GM12891 (cell line): ENCODE measurements around the gene RHBDL1.
"Not testable (repeated sequence)": the region's sequence is repeated elsewhere in the genome, so short reads cannot be mapped to it uniquely, and the experiment has no call there.

Experiments used
- DNase-seq: peaks from one replicate; pipeline ENCODE4 v3.0.0; 2011; ENCODE audit warnings: low spot score; ENCODE audit not compliant: insufficient read length
- FAIRE-seq: peaks from 2 replicates; lab custom pipeline; 2011; peaks lifted over from hg19 to GRCh38; lab: Jason Lieb, UNC
- PAX5 ChIP-seq: IDR thresholded peaks from 2 replicates; pipeline ENCODE4 v1.6.1; 2011; ENCODE audit warnings: low read length, moderate library complexity, mild to moderate bottlenecking; ENCODE audit not compliant: insufficient read depth, severe bottlenecking
- POLR2A ChIP-seq: IDR thresholded peaks from 2 replicates; pipeline ENCODE4 v1.6.1; 2011; ENCODE audit warnings: low read depth, low read length, control low read depth
- POLR2AphosphoS5 ChIP-seq: IDR thresholded peaks from 2 replicates; pipeline ENCODE4 v1.6.1; 2011; ENCODE audit warnings: low read depth, low read length, control low read depth
- POU2F2 ChIP-seq: IDR thresholded peaks from 2 replicates; pipeline ENCODE4 v1.6.1; 2011; ENCODE audit warnings: low read depth, mild to moderate bottlenecking, control low read depth, low read length, moderate library complexity
- SPI1 ChIP-seq: IDR thresholded peaks from 2 replicates; pipeline ENCODE4 v1.6.1; 2011; ENCODE audit warnings: low read depth, low read length, control low read depth
- TAF1 ChIP-seq: IDR thresholded peaks from 2 replicates; pipeline ENCODE4 v1.6.1; 2011; ENCODE audit warnings: low read depth, low read length, control low read depth

The RHBDL1 gene

DNA sequence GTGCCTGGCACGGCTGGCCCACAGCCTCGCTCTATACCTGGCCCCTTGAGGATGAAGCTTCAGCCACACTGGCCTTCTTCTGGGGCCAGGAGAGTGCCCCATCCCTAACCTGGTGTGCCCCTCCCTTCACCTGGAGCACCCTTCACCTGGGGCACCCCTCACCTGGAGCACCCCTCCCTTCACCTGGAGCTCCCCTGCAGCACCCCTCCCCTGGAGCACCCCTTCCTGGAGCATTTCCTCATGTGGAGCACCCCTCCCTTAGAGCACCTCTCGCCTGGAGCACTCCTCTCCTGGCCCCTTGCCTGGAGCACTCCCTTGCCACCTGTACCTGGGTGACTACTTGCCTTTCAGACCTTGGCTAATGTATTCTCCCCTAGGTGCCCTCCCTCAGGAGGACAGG is 32.5 kb downstream of the RHBDL1 start:
- no peak for TF ChIP-seq POLR2AphosphoS5
- TF ChIP-seq SPI1 = no peak
- TF ChIP-seq PAX5 = no peak
- no peak for TF ChIP-seq TAF1
- TF ChIP-seq POU2F2 = no peak
- TF ChIP-seq POLR2A = no peak
- DNase-seq (no peak), FAIRE-seq (no peak)

DNA sequence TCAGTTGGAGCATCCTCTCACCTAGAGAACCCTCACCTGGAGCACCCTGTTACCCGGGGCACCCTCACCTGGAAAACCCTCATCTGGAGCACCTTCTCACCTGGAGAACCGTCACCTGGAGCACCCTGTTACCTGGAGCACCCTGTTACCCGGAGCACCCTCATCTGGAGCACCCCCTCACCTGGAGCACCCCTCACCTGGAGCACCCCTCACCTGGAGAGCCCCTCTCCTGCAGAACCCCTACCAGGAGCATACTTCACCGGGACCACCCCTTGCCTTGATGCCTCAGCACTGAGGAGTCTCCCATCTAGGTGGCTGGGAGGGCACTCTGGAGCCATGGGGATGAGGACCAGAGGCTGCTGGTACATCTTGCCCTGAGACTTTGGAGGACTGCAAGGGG is 33.5 kb downstream of the RHBDL1 start:
- FAIRE-seq (no peak), DNase-seq (no peak)
- TF ChIP-seq POU2F2 = no peak
- TF ChIP-seq POLR2A = no peak
- no peak for TF ChIP-seq TAF1
- TF ChIP-seq PAX5 = no peak
- no peak for TF ChIP-seq SPI1
- no peak for TF ChIP-seq POLR2AphosphoS5

DNA sequence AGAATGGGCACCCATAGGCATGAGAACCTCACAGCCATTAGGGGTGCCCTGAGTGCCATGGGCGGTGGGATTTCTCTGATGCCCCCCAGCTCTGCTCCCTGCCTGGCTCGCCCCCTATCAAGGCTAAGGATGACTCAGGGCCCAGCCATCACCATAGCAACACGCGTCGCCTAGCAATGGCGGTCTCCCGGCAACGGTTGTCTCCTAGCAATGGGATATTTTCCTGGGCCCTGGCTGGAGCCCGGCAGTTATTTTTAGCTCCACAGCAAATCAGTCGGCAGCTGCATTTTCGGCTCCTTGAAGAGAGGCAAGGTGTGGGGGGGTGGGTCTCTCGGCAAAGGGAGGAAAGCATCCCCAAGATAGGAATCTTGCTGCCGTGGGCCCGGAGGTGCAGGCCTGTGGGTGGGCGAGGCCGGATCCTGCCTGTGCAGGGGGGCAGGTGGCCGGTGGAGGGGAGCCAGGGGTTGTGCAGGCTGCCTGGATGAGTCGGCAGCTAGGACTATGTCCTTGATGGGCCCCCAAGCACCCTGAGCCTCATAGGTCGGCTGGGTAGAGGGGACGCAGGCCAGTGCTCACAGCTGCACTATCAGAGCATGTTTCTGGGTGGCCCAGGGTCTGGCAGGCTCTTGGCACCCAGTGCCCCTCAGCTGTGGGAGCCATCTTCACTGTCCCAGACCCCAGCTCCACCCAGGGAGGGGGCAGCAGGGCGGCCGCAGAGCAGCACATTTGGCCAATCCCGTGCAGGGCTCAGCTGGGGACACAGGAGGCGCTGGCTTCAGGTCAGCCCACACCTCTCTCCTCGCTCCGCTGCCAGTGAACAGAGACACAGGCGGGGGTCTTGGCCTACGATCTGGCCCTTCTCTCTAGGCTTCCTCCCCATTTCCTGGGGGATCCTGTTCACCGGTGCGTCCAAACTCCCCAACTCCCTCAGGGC is 34.4 kb downstream of the RHBDL1 start:
- FAIRE-seq (no peak), DNase-seq (no peak)
- TF ChIP-seq SPI1 (no peak), PAX5 (no peak), POLR2AphosphoS5 (no peak), POU2F2 (no peak), TAF1 (no peak), POLR2A (no peak)

DNA sequence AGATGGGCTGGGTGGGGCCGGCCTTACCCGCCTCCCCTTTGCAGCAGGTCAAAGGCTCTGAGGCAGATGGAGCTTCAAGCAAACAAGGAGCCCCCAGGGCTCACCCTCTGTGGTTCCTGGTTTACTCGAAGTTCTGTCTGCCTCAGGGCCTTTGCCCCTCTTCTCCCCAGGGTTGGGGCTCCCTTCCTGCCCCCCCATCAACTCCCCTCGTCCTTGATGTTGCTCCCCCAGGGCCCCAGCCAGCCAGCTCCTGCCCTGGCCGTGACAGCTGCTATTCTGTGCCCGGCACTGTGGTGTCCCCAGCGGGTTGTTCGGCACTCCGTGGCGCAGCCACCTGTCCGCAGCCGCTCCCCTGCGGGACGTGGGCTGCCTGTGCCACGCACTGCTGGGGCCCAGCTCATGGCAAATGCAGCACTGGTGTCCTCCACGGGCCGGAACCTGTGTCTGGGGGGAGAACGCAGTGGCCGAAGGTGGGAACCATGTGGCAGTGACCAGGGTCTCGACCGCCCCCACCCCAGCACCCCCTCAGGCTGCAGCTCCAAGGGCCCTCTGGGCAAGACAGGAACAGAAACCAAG is 35.1 kb downstream of the RHBDL1 start:
- TF ChIP-seq TAF1 = no peak
- TF ChIP-seq POU2F2 = no peak
- TF ChIP-seq POLR2AphosphoS5 = no peak
- TF ChIP-seq PAX5 = no peak
- TF ChIP-seq POLR2A = no peak
- no peak for TF ChIP-seq SPI1
- FAIRE-seq = no peak
- DNase-seq = no peak

DNA sequence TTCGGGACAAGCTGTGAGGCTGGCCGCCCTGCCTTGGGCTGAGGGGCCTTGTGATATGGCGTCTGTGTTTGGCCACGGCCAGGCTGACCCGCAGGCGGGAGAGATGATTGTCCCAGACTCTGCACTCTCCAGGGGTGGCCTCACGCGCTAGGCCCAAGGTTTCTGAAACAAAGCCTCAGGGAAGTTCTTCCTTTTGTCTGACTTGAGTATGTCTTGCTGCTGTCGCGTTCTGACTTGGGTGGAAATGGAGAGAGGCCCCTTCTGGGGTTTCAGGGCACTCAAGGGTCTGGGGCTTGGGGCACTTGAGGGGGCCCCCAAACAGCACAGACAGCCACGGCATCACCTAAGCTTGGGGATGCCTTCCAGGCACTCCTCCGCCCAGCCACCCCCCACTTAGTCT is 35.6 kb downstream of the RHBDL1 start:
- DNase-seq (no peak), FAIRE-seq (no peak)
- no peak for TF ChIP-seq PAX5
- TF ChIP-seq SPI1 = no peak
- no peak for TF ChIP-seq POU2F2
- no peak for TF ChIP-seq POLR2AphosphoS5
- no peak for TF ChIP-seq TAF1
- no peak for TF ChIP-seq POLR2A

DNA sequence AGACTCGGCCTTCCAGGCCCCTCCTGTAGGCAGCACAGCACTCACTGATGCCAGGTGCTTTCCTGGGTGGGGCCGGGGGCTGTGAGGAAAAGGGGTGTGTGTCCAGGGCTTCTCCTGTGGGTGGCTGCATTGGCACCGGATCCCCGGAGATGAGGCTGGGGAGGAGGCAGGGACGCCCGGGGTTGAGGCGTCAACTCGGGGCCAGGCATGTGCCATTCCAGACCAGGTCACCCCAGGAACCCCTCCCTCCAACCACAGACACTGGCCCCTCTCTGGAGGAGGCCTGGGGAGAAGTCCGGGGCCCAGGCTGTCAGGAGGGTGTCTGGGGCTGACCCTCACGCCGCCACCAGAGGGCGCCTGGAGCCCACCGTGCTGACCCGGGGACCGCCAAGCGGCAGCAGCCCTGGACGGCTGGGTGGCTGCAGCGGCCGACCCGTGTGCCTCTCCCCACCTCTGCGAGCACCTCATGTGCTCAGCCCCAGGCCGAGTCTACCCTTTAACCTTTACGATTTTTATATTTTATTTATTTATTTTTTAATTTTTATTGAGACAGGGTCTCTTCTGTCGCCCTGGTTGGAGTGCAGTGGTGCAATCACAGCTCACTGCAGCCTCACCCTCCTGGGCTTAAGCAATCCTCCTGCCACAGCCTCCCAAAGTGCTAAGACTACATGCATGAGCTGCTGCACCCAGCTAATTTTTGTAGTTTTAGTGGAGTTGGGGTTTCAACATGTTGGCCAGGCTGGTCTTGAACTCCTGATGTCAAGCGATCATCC is 36.3 kb downstream of the RHBDL1 start:
- FAIRE-seq (peak; percentile 87), DNase-seq (peak; percentile 95)
- TF ChIP-seq PAX5 (no peak), TAF1 (no peak), POLR2AphosphoS5 (no peak), SPI1 (no peak), POU2F2 (no peak), POLR2A (no peak)

DNA sequence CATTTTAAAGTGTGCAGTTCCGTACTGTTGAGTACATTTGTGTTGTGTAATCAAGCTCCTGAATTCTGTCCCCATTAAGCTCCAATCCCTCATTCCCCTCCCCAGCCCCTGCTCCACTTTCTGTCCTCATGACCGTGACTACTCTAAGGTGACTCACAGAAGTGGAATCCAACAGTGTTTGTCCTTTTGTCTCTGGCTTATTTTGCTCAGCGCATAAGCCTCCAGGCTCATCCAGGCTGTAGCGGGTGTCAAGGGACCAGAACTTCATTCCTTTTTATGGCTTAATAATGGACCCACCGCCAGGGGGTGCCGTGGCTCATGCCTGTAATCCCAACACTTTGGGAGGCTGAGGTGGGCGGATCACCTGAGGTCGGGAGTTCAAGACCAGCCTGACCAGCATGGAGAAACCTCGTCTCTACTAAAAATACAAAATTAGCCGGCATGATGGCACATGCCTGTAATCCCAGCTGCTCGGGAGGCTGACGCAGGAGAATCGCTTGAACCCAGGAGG is 37.3 kb downstream of the RHBDL1 start:
- FAIRE-seq, DNase-seq: not testable (repeated sequence)

DNA sequence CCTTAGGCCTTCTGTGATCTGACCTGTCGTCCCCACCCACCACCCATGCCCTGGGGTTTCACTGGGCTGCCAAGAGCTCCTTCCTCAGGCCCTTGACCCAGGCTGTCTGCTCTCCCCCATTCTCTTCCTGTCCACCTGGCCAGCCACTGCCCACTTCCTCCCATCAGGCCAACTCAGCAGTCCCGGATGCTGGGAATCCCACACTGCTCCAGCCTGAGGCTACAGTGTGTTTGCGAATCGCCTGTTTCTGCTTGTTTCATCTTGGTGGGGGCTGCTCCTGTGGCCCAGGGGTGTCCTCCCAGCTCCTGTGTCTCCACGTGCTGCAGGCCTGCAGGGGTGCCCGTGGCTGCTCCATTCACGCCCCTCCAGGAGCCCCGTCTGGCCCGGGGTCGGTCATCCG is 38.6 kb downstream of the RHBDL1 start:
- FAIRE-seq = no peak

More for the DNA sequence above, 38.6 kb downstream of the RHBDL1 start:
- TF ChIP-seq TAF1 = no peak
- no peak for TF ChIP-seq SPI1
- no peak for TF ChIP-seq POLR2A
- TF ChIP-seq POU2F2 = no peak
- no peak for TF ChIP-seq POLR2AphosphoS5
- no peak for TF ChIP-seq PAX5
- DNase-seq = no peak
